AG04449 (cell line): ENCODE data around the gene RNFT2.

Experiments
- CTCF ChIA-PET: fragments of 350-600 bp; formaldehyde crosslinking; extraction: SDS; loops from one replicate; lab custom pipeline; 2021; ENCODE audit warnings: antibody characterized with exemption; lab: Yijun Ruan, JAX
- POLR2A ChIA-PET: fragments of 400-600, 350-600 bp; formaldehyde crosslinking; extraction: SDS; loops from one replicate; lab custom pipeline; 2020; ENCODE audit warnings: antibody characterized with exemption, inconsistent platforms; lab: Yijun Ruan, JAX
- DNase-seq: peaks from one replicate; pipeline ENCODE4 v3.0.0-alpha.2; 2010; ENCODE audit warnings: low read depth, low spot score
- H3K4me3 ChIP-seq: 2 replicates; pipeline ENCODE4 v1.5.1; 2011; ENCODE audit warnings: low read depth, mild to moderate bottlenecking, control low read depth, low read length
- CTCF ChIP-seq: IDR thresholded peaks from one replicate; pipeline ENCODE4 v1.5.1; 2011; ENCODE audit warnings: mild to moderate bottlenecking, moderate library complexity, low read length, control low read depth, inconsistent platforms; ENCODE audit not compliant: insufficient read depth; ENCODE audit errors: missing control alignments

RNFT2 gene

GRCh38 chr12:116853507-116853906 is 115.4 kb downstream of the RNFT2 start:
- POLR2A ChIA-PET: no interaction called here
- H3K4me3 ChIP-seq: no peak overlapping the region
- TF ChIP-seq CTCF: no peak
- DNase-seq: no peak
- CTCF ChIA-PET: no interaction called here

GRCh38 chr12:116855744-116856470 is 117.8 kb downstream of the RNFT2 start:
- ChIA-PET POLR2A (no interaction called here), CTCF (interaction anchor here (1.1 kb wide), 1 partner anchor 14 kb away, joined by 4 read pairs; no protein-coding TSS in a partner anchor)
- TF ChIP-seq CTCF: no peak
- H3K4me3 ChIP-seq: no peak overlapping the region
- DNase-seq: no peak

- no peak for DNase-seq
- TF ChIP-seq CTCF: no peak
- no peak overlapping the region for H3K4me3 ChIP-seq
- ChIA-PET POLR2A (no interaction called here), CTCF (interaction anchor here (1.1 kb wide), 1 partner anchor 13 kb away, joined by 4 read pairs; no protein-coding TSS in a partner anchor)
Measured at GRCh38 chr12:116856729-116857128, 118.6 kb downstream of the RNFT2 start.

GRCh38 chr12:116859079-116859478 is 121.0 kb downstream of the RNFT2 start:
- POLR2A ChIA-PET: interaction anchor here (0.6 kb wide), 1 partner anchor 87 kb away, joined by 3 read pairs; no protein-coding TSS in a partner anchor
- no peak for TF ChIP-seq CTCF
- DNase-seq: no peak
- CTCF ChIA-PET: interaction anchor here (0.6 kb wide), 1 partner anchor 855 kb away, joined by 3 read pairs; no protein-coding TSS in a partner anchor
- no peak overlapping the region for H3K4me3 ChIP-seq

GRCh38 chr12:116860263-116860662 is 122.1 kb downstream of the RNFT2 start:
- no peak for DNase-seq
- ChIA-PET POLR2A (no interaction called here), CTCF (no interaction called here)
- H3K4me3 ChIP-seq: no peak overlapping the region
- no peak for TF ChIP-seq CTCF

GRCh38 chr12:116861320-116861719 is 123.2 kb downstream of the RNFT2 start:
- peak; percentile 71 for DNase-seq
- TF ChIP-seq CTCF: no peak
- ChIA-PET POLR2A (interaction anchor here (0.7 kb wide), 1 partner anchor 56 kb away, joined by 3 read pairs; no protein-coding TSS in a partner anchor), CTCF (interaction anchor here (1.9 kb wide), 1 partner anchor 23 kb away, joined by 4 read pairs; no protein-coding TSS in a partner anchor)
- H3K4me3 ChIP-seq: no peak overlapping the region
